IMR-90 (cell line): ENCODE data around the gene CBR4. TPM values are rescaled to one million over a fixed set of nuclear protein-coding genes. Genes with fewer than 3 reads are reported as not detected.
A peak's percentile ranks its signal among the peaks of the same experiment; 100 is the strongest.

ENCODE experiments used
- ATAC-seq: fragments of 200-7000 bp; cut with Tn5 transposase; 2 replicates; pipeline ENCODE4 v1.9.1; 2020; ENCODE audit warnings: low read depth, mild to moderate bottlenecking, moderate library complexity
- BruUV-seq: library from RNA; stranded (reverse); fragments of 400-500 nt; replicated peaks from 2 replicates; lab custom pipeline; 2021; lab: Mats Ljungman, UMichigan
- CTCF ChIA-PET: fragments of 300-600 bp; formaldehyde crosslinking; extraction: SDS; loops from one replicate; lab custom pipeline; 2021; ENCODE audit warnings: antibody characterized with exemption; lab: Yijun Ruan, JAX
- POLR2A ChIA-PET: fragments of 300-600 bp; sonication (Branson Sonifier 250); formaldehyde crosslinking; loops from one replicate; lab custom pipeline; 2022; ENCODE audit warnings: antibody characterized with exemption; ENCODE audit not compliant: unreplicated experiment; lab: Charles Lee
- DNase-seq: peaks from one replicate; pipeline ENCODE4 v3.0.0; 2013
- H2AFZ ChIP-seq: replicated peaks from 2 replicates; pipeline ENCODE3; 2013; ENCODE audit warnings: low read length, mild to moderate bottlenecking; ENCODE audit not compliant: poor library complexity
- H2AK5ac ChIP-seq: 2 replicates; pipeline ENCODE4 v1.6.1; 2013; ENCODE audit warnings: low read depth, low read length, inconsistent platforms
- H2AK9ac ChIP-seq: replicated peaks from 2 replicates; pipeline ENCODE3; 2013; ENCODE audit warnings: mild to moderate bottlenecking, low read depth, low read length, moderate library complexity; ENCODE audit not compliant: poor library complexity
- H2BK120ac ChIP-seq: 2 replicates; pipeline ENCODE4 v1.6.1; 2013; ENCODE audit warnings: low read depth, low read length, inconsistent platforms
- H2BK15ac ChIP-seq: 3 replicates; pipeline ENCODE4 v1.6.1; 2013; ENCODE audit warnings: low read depth, low read length, inconsistent platforms
- H2BK20ac ChIP-seq: 2 replicates; pipeline ENCODE4 v1.6.1; 2013; ENCODE audit warnings: low read depth, mild to moderate bottlenecking, inconsistent platforms, low read length, moderate library complexity
- H2BK5ac ChIP-seq: 2 replicates; pipeline ENCODE4 v1.6.1; 2013; ENCODE audit warnings: mild to moderate bottlenecking, low read depth, low read length, inconsistent platforms; ENCODE audit not compliant: poor library complexity, severe bottlenecking
- H3K14ac ChIP-seq: replicated peaks from 2 replicates; pipeline ENCODE4 v1.6.1; 2013; ENCODE audit warnings: low read depth, low read length, inconsistent platforms
- H3K18ac ChIP-seq: 2 replicates; pipeline ENCODE4 v1.6.1; 2013; ENCODE audit warnings: low read depth, low read length, control low read depth
- H3K23ac ChIP-seq: 2 replicates; pipeline ENCODE4 v1.6.1; 2013; ENCODE audit warnings: low read depth, low read length, inconsistent platforms
- H3K27ac ChIP-seq: 2 replicates; pipeline ENCODE4 v1.5.1; 2013; ENCODE audit warnings: mild to moderate bottlenecking, control low read depth, low read length; ENCODE audit not compliant: insufficient read depth
- H3K27me3 ChIP-seq: 2 replicates; pipeline ENCODE4 v1.6.1; 2013; ENCODE audit warnings: low read length; ENCODE audit not compliant: control insufficient read depth, insufficient read depth
- H3K36me3 ChIP-seq: 2 replicates; pipeline ENCODE4 v1.6.1; 2013; ENCODE audit warnings: low read length, mixed read lengths; ENCODE audit not compliant: control insufficient read depth, insufficient read depth
- H3K4ac ChIP-seq: 2 replicates; pipeline ENCODE4 v1.6.1; 2013; ENCODE audit warnings: low read depth, low read length, inconsistent platforms
- H3K4me1 ChIP-seq: 2 replicates; pipeline ENCODE4 v1.6.1; 2013; ENCODE audit warnings: low read length, mixed read lengths; ENCODE audit not compliant: control insufficient read depth, insufficient read depth
- H3K4me2 ChIP-seq: 2 replicates; pipeline ENCODE4 v1.6.1; 2013; ENCODE audit warnings: low read depth, mild to moderate bottlenecking, control low read depth, low read length, moderate library complexity
- H3K4me3 ChIP-seq: 2 replicates; pipeline ENCODE4 v1.5.1; 2013; ENCODE audit warnings: low read depth, mild to moderate bottlenecking, control low read depth, low read length, moderate library complexity; ENCODE audit not compliant: insufficient read depth
- H3K56ac ChIP-seq: 2 replicates; pipeline ENCODE4 v1.6.1; 2013; ENCODE audit warnings: low read length, inconsistent platforms; ENCODE audit not compliant: insufficient read depth; ENCODE audit errors: extremely low read depth
- H3K79me1 ChIP-seq, 2 experiments: 2 replicates each; pipeline ENCODE4 v1.6.1; 2013; ENCODE audit warnings: low read length in 2 of 2, inconsistent platforms in 1 of 2, low read depth in 1 of 2
- H3K9ac ChIP-seq: 2 replicates; pipeline ENCODE4 v1.6.1; 2013; ENCODE audit warnings: low read depth, low read length, control low read depth
- H3K9me1 ChIP-seq: 2 replicates; pipeline ENCODE4 v1.6.1; 2013; ENCODE audit warnings: low read length, inconsistent platforms; ENCODE audit not compliant: insufficient read depth
- H3K9me3 ChIP-seq: 2 replicates; pipeline ENCODE4 v1.6.1; 2013; ENCODE audit warnings: low read length; ENCODE audit not compliant: control insufficient read depth, insufficient read depth
- H4K20me1 ChIP-seq: 2 replicates; pipeline ENCODE4 v1.6.1; 2013; ENCODE audit warnings: low read length, inconsistent platforms; ENCODE audit not compliant: insufficient read depth
- H4K5ac ChIP-seq: 2 replicates; pipeline ENCODE4 v1.6.1; 2013; ENCODE audit warnings: mild to moderate bottlenecking, low read depth, low read length, control low read depth
- H4K8ac ChIP-seq, 2 experiments: 2 replicates each; pipeline ENCODE4 v1.6.1; 2013; ENCODE audit warnings: low read depth in 2 of 2, low read length in 2 of 2, control low read depth in 1 of 2, inconsistent platforms in 1 of 2
- H4K91ac ChIP-seq: 2 replicates; pipeline ENCODE4 v1.6.1; 2013; ENCODE audit warnings: low read depth, low read length, inconsistent platforms; ENCODE audit not compliant: insufficient read depth
- BHLHE40 ChIP-seq: fragments of 150-350 bp; IDR thresholded peaks from 2 replicates; pipeline ENCODE4 v1.6.1; 2016; ENCODE audit warnings: mild to moderate bottlenecking, low read depth, low read length
- CEBPB ChIP-seq: IDR thresholded peaks from 2 replicates; pipeline ENCODE4 v1.6.1; 2012; ENCODE audit warnings: low read depth, low read length, improper control_type of control experiment
- CHD1 ChIP-seq: IDR thresholded peaks from 2 replicates; pipeline ENCODE4 v1.6.1; 2012; ENCODE audit warnings: low read depth, low read length, improper control_type of control experiment
- FOS ChIP-seq: fragments of 150-350 bp; IDR thresholded peaks from 2 replicates; pipeline ENCODE4 v1.6.1; 2016; ENCODE audit warnings: low read depth, low read length
- MAFK ChIP-seq: IDR thresholded peaks from 2 replicates; pipeline ENCODE4 v1.6.1; 2012; ENCODE audit warnings: low read depth, low read length, improper control_type of control experiment
- MAZ ChIP-seq: IDR thresholded peaks from 2 replicates; pipeline ENCODE4 v1.6.1; 2012; ENCODE audit warnings: low read depth, mild to moderate bottlenecking, low read length, improper control_type of control experiment, moderate library complexity, borderline replicate concordance
- MXI1 ChIP-seq: IDR thresholded peaks from 2 replicates; pipeline ENCODE4 v1.6.1; 2012; ENCODE audit warnings: low read depth, mild to moderate bottlenecking, low read length, moderate library complexity, borderline replicate concordance
- NFE2L2 ChIP-seq: fragments of 150-350 bp; IDR thresholded peaks from 2 replicates; pipeline ENCODE4 v1.6.1; 2016; ENCODE audit warnings: low read depth, mild to moderate bottlenecking, low read length
- RAD21 ChIP-seq: IDR thresholded peaks from 2 replicates; pipeline ENCODE4 v1.6.1; 2012; ENCODE audit warnings: low read length, improper control_type of control experiment
- RCOR1 ChIP-seq: IDR thresholded peaks from 2 replicates; pipeline ENCODE4 v1.6.1; 2012; ENCODE audit warnings: mild to moderate bottlenecking, low read length, improper control_type of control experiment; ENCODE audit not compliant: insufficient replicate concordance
- RFX5 ChIP-seq: IDR thresholded peaks from 2 replicates; pipeline ENCODE4 v1.8.0; 2012; ENCODE audit warnings: low read depth, mild to moderate bottlenecking, low read length, moderate library complexity
- SMC3 ChIP-seq: fragments of 150-350 bp; IDR thresholded peaks from 2 replicates; pipeline ENCODE4 v1.6.1; 2016; ENCODE audit warnings: low read depth, mild to moderate bottlenecking, antibody characterized with exemption, low read length, moderate library complexity
- WGBS, 2 experiments: methylation state at CpG; one replicate each; pipeline versions ENCODE4 v1.1.5 to v1.1.7; 2013; ENCODE audit warnings: missing lambda C conversion rate in 2 of 2; ENCODE audit not compliant: insufficient read length in 1 of 2; ENCODE audit errors: extremely low coverage in 2 of 2; 5-methylcytosine and 5-hydroxymethylcytosine counted together
- dilution Hi-C: fragments of 300-500 bp; cut with HindIII; formaldehyde crosslinking; loops from one replicate; pipeline ENCODE4 v1.14.3; 2018; ENCODE audit warnings: low sequenced_read_pairs; ENCODE audit not compliant: unreplicated experiment
- in situ Hi-C: fragments of 300-500 bp; cut with MboI; formaldehyde crosslinking; loops from 3 replicates; pipeline ENCODE4 v1.14.3; 2019; ENCODE audit warnings: low sequenced_read_pairs, inconsistent platforms, mixed read lengths
- intact Hi-C: fragments of 100-400 bp; cut with micrococcal nuclease; formaldehyde crosslinking; loops from 2 replicates; pipeline ENCODE4 v1.10.0; 2022
- polyA plus RNA-seq, 3 experiments: library from polyadenylated mRNA; depleted of rRNA; stranded (reverse); fragments of >200 nt; gene quantifications; 2 replicates each; pipeline ENCODE4 v1.2.3, GENCODE V29; 2012; ENCODE audit warnings: low replicate concordance in 1 of 3
- total RNA-seq: library from RNA; depleted of rRNA; stranded (reverse); fragments of >200 nt; gene quantifications from 2 replicates; pipeline ENCODE4 v1.2.3, GENCODE V29; 2012
- TF ChIP-seq, protein P1 (sequence below): fragments of 150-350 bp; IDR thresholded peaks from 2 replicates; pipeline ENCODE4 v1.6.1; 2017; ENCODE audit warnings: mild to moderate bottlenecking, antibody characterized with exemption, low read length, low read depth
- TF ChIP-seq, protein P2 (sequence below): conservative IDR thresholded peaks from 2 replicates; pipeline ENCODE4 v1.5.1; 2012; ENCODE audit warnings: mild to moderate bottlenecking, low read depth, low read length, improper control_type of control experiment
- TF ChIP-seq, protein P3 (sequence below): fragments of 150-350 bp; IDR thresholded peaks from 2 replicates; pipeline ENCODE4 v1.6.1; 2016; ENCODE audit warnings: low read depth, mild to moderate bottlenecking, low read length, moderate library complexity, borderline replicate concordance

Gene CBR4
- total and polyA plus RNA-seq, 2 of the 4 experiments (the other 2 are of a cell fraction) = 2.7 to 4.5 TPM

DNA sequence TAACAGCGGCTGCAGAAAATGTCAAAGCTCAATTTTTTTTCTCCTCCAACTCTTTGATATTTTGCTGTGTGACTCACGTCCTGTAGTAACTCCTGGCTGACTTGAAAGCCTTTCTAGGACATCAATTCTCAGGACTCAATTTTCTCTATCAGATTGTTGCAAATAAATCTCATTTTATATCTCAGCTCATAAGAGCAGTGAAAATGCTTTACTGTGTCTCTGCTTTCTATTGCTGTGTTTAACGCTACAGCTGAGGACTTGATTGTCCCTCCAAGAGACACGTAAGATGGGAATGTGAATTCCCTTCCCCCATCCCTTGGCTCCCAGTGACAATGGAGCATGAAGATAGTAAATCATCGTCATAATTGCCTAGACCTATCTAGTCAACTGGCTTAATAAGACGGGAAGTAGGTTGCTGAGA is 20.5 kb upstream of the CBR4 start:
- no peak overlapping the region for H2AK5ac ChIP-seq
- H4K8ac ChIP-seq = peak overlapping the region; percentile 8 to 10; a peak in 2 of 4 replicates
- H3K4ac ChIP-seq = peak overlapping the region; percentile 26; the same call in 1 of the 2 replicates
- peak overlapping the region; percentile 5; the same call in 1 of the 2 replicates for H3K4me3 ChIP-seq
- H3K79me1 ChIP-seq = no peaks in the 10 kb centered on the region
- H2BK20ac ChIP-seq = peak overlapping the region; percentile 13; the same call in 1 of the 2 replicates
- H2BK15ac ChIP-seq = peak overlapping the region; percentile 77; the same call in 2 of the 3 replicates
- H2BK120ac ChIP-seq = peak overlapping the region; percentile 48
- no peaks in the 10 kb centered on the region for H3K27me3 ChIP-seq
- dilution Hi-C loops (no loop called here), intact Hi-C loops (loop anchor here (5.0 kb wide), 1 partner anchor 82 kb away; no protein-coding TSS in a partner anchor), in situ Hi-C loops (no loop called here)
- WGBS, 2 experiments = 0% methylated on average over 1 of the region's 6 CpGs; no CpG with 5 or more reads in 1 of the 2 experiments
- TF ChIP-seq, protein P1, sequence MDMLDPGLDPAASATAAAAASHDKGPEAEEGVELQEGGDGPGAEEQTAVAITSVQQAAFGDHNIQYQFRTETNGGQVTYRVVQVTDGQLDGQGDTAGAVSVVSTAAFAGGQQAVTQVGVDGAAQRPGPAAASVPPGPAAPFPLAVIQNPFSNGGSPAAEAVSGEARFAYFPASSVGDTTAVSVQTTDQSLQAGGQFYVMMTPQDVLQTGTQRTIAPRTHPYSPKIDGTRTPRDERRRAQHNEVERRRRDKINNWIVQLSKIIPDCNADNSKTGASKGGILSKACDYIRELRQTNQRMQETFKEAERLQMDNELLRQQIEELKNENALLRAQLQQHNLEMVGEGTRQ = no peak
- TF ChIP-seq, protein P2, sequence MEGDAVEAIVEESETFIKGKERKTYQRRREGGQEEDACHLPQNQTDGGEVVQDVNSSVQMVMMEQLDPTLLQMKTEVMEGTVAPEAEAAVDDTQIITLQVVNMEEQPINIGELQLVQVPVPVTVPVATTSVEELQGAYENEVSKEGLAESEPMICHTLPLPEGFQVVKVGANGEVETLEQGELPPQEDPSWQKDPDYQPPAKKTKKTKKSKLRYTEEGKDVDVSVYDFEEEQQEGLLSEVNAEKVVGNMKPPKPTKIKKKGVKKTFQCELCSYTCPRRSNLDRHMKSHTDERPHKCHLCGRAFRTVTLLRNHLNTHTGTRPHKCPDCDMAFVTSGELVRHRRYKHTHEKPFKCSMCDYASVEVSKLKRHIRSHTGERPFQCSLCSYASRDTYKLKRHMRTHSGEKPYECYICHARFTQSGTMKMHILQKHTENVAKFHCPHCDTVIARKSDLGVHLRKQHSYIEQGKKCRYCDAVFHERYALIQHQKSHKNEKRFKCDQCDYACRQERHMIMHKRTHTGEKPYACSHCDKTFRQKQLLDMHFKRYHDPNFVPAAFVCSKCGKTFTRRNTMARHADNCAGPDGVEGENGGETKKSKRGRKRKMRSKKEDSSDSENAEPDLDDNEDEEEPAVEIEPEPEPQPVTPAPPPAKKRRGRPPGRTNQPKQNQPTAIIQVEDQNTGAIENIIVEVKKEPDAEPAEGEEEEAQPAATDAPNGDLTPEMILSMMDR = no peak
- TF ChIP-seq RFX5 (no peak), BHLHE40 (no peak), SMC3 (no peak), NFE2L2 (no peak), CEBPB (no peak), MAZ (no peak), RCOR1 (no peak), FOS (no peak), MXI1 (no peak), CHD1 (no peak), MAFK (no peak), RAD21 (no peak)
- TF ChIP-seq, protein P3, sequence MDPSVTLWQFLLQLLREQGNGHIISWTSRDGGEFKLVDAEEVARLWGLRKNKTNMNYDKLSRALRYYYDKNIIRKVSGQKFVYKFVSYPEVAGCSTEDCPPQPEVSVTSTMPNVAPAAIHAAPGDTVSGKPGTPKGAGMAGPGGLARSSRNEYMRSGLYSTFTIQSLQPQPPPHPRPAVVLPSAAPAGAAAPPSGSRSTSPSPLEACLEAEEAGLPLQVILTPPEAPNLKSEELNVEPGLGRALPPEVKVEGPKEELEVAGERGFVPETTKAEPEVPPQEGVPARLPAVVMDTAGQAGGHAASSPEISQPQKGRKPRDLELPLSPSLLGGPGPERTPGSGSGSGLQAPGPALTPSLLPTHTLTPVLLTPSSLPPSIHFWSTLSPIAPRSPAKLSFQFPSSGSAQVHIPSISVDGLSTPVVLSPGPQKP = no peak
- no peak overlapping the region; the same call in 1 of the 2 replicates for H3K9ac ChIP-seq
- peak overlapping the region; percentile 64 for H4K5ac ChIP-seq
- H4K91ac ChIP-seq = peak overlapping the region; percentile 7; the same call in 1 of the 2 replicates
- DNase-seq (peak; percentile 47), ATAC-seq (peak; percentile 27; the same call in 1 of the 2 replicates)
- H3K4me2 ChIP-seq = peak overlapping the region; percentile 43
- POLR2A ChIA-PET = no interaction called here
- H2AFZ ChIP-seq = no peak overlapping the region
- peak overlapping the region; percentile 30; the same call in 1 of the 2 replicates for H3K14ac ChIP-seq
- no TSS peak for BruUV-seq
- CTCF ChIA-PET = no interaction called here
- no peak overlapping the region for H3K23ac ChIP-seq
- H4K20me1 ChIP-seq = no peaks in the 10 kb centered on the region
- H3K9me1 ChIP-seq = no peaks in the 10 kb centered on the region
- H3K4me1 ChIP-seq = peaks cover 3% of the 10 kb centered on the region; the same call in 1 of the 2 replicates
- no peaks in the 10 kb centered on the region for H3K9me3 ChIP-seq
- H2BK5ac ChIP-seq = peak overlapping the region; percentile 30
- peak overlapping the region; percentile 19 for H3K18ac ChIP-seq
- H3K27ac ChIP-seq = 0 out of 2 replicates have a peak overlapping the region, but pooled peaks have one; percentile 33
- no peak overlapping the region for H3K56ac ChIP-seq
- no peak overlapping the region for H2AK9ac ChIP-seq
- no peaks in the 10 kb centered on the region for H3K36me3 ChIP-seq
